Vagina (tissue), 2 donors: Measurements from ENCODE around the gene RPIA. TPM values are rescaled to one million over a fixed set of nuclear protein-coding genes. Genes with fewer than 3 reads are reported as not detected.

Experiments
- DNase-seq, 2 donors: peaks; one replicate each; pipeline ENCODE4 v3.0.0-alpha.2; 2017; ENCODE audit errors: extremely low spot score in 2 of 2
- H3K27ac ChIP-seq: fragments of 200-600 bp; sonication (generic); one replicate; pipeline ENCODE4 v1.5.1; 2019
- H3K27me3 ChIP-seq: fragments of 200-600 bp; sonication (generic); one replicate; pipeline ENCODE4 v1.5.1; 2019
- H3K36me3 ChIP-seq, 2 donors: fragments of 200-600 bp; sonication (generic); one replicate each; pipeline ENCODE4 v1.5.1; 2017 to 2019
- H3K4me1 ChIP-seq: fragments of 200-600 bp; sonication (generic); one replicate; pipeline ENCODE4 v1.5.1; 2019
- H3K4me3 ChIP-seq, 2 donors: fragments of 200-600 bp; sonication (generic); 1 replicate in 1 of 2; 2 replicates in 1 of 2; pipeline ENCODE4 v1.5.1; 2016 to 2019
- H3K9me3 ChIP-seq: fragments of 200-600 bp; sonication (generic); one replicate; pipeline ENCODE4 v1.5.1; 2019
- CTCF ChIP-seq, 3 experiments: fragments of 450-650 bp in 2 of 3; fragments of 200-600 bp in 1 of 3; sonication (generic) in 1 of 3; IDR thresholded peaks; one replicate each; pipeline ENCODE4 v1.5.1; 2017 to 2019; ENCODE audit warnings: antibody characterized with exemption in 3 of 3, mild to moderate bottlenecking in 2 of 3, moderate library complexity in 2 of 3
- POLR2A ChIP-seq, 2 donors: fragments of 450-650 bp; IDR thresholded peaks; one replicate each; pipeline ENCODE4 v1.6.1; 2017; ENCODE audit warnings: antibody characterized with exemption in 2 of 2, mild to moderate bottlenecking in 2 of 2, moderate library complexity in 2 of 2
- POLR2AphosphoS5 ChIP-seq, 2 donors: sonication (generic); formaldehyde crosslinking; IDR thresholded peaks; one replicate each; pipeline ENCODE4 v1.9.0; 2017; ENCODE audit warnings: antibody characterized with exemption in 2 of 2, mild to moderate bottlenecking in 2 of 2, low read depth in 1 of 2; ENCODE audit not compliant: insufficient read depth in 1 of 2
- intact Hi-C: fragments of 100-400 bp; cut with DNase I; formaldehyde crosslinking; loops from one replicate; pipeline ENCODE4 v1.15.1; 2023
- total RNA-seq: library from RNA; depleted of rRNA; stranded (reverse); fragments of >200 nt; gene quantifications from one replicate; pipeline ENCODE4 v1.2.3, GENCODE V29; 2016

The RPIA gene
- total RNA-seq, 1 donor from 2014 or later: 10.8 TPM

- intact Hi-C loops: no loop called here
- Histone ChIP-seq H3K36me3 (peaks cover 0 to 19% of the 10 kb centered on the region in 2 donors), H3K9me3 (no peaks in the 10 kb centered on the region), H3K27ac (no peak overlapping the region), H3K4me1 (peaks cover 10% of the 10 kb centered on the region), H3K27me3 (no peaks in the 10 kb centered on the region), H3K4me3 (no peak overlapping the region)
- TF ChIP-seq CTCF (IDR thresholded peaks at IDR 0.05) (no peak), POLR2AphosphoS5 (IDR thresholded peaks at IDR 0.05; ENCODE audit: insufficient read depth in 1 of 2, low read depth in 1 of 2) (no peak), POLR2A (IDR thresholded peaks at IDR 0.05) (no peak)
- DNase-seq: no peak
These were observed 6.5 kb downstream of the RPIA start for GRCh38 chr2:88698027-88698413.

GRCh38 chr2:88698498-88699233, 7.2 kb downstream of the RPIA start:
- no peaks in the 10 kb centered on the region for H3K9me3 ChIP-seq
- H3K27ac ChIP-seq: no peak overlapping the region
- H3K27me3 ChIP-seq: no peaks in the 10 kb centered on the region
- peaks cover 0 to 26% of the 10 kb centered on the region in 2 donors for H3K36me3 ChIP-seq
- intact Hi-C loops: no loop called here
- TF ChIP-seq CTCF (IDR thresholded peaks at IDR 0.05) (no peak), POLR2AphosphoS5 (IDR thresholded peaks at IDR 0.05; ENCODE audit: insufficient read depth in 1 of 2, low read depth in 1 of 2) (no peak), POLR2A (IDR thresholded peaks at IDR 0.05) (no peak)
- H3K4me1 ChIP-seq: peaks cover 4% of the 10 kb centered on the region
- no peak overlapping the region for H3K4me3 ChIP-seq
- no peak for DNase-seq

- Histone ChIP-seq H3K27me3 (no peaks in the 10 kb centered on the region), H3K36me3 (peaks cover 0 to 11% of the 10 kb centered on the region in 2 donors), H3K4me3 (no peak overlapping the region), H3K27ac (no peak overlapping the region), H3K9me3 (no peaks in the 10 kb centered on the region), H3K4me1 (peaks cover 3% of the 10 kb centered on the region)
- intact Hi-C loops: no loop called here
- no peak for DNase-seq
- TF ChIP-seq POLR2AphosphoS5 (IDR thresholded peaks at IDR 0.05; ENCODE audit: insufficient read depth in 1 of 2, low read depth in 1 of 2) (no peak), CTCF (IDR thresholded peaks at IDR 0.05) (no peak), POLR2A (IDR thresholded peaks at IDR 0.05) (no peak)
These were observed 15.5 kb downstream of the RPIA start for GRCh38 chr2:88707003-88707402.

- peaks cover 8% of the 10 kb centered on the region for H3K4me1 ChIP-seq
- no peak overlapping the region for H3K4me3 ChIP-seq
- intact Hi-C loops: no loop called here
- H3K9me3 ChIP-seq: no peaks in the 10 kb centered on the region
- TF ChIP-seq CTCF (IDR thresholded peaks at IDR 0.05) (no peak), POLR2AphosphoS5 (IDR thresholded peaks at IDR 0.05; ENCODE audit: insufficient read depth in 1 of 2, low read depth in 1 of 2) (no peak), POLR2A (IDR thresholded peaks at IDR 0.05) (no peak)
- no peaks in the 10 kb centered on the region for H3K36me3 ChIP-seq
- no peaks in the 10 kb centered on the region for H3K27me3 ChIP-seq
- H3K27ac ChIP-seq: no peak overlapping the region
- DNase-seq: no peak
These were observed 17.7 kb downstream of the RPIA start for GRCh38 chr2:88709181-88709631.

GRCh38 chr2:88711289-88711688, 19.8 kb downstream of the RPIA start:
- TF ChIP-seq POLR2A (IDR thresholded peaks at IDR 0.05) (no peak), POLR2AphosphoS5 (IDR thresholded peaks at IDR 0.05; ENCODE audit: insufficient read depth in 1 of 2, low read depth in 1 of 2) (no peak), CTCF (IDR thresholded peaks at IDR 0.05) (no peak)
- H3K4me3 ChIP-seq: no peak overlapping the region
- H3K27me3 ChIP-seq: no peaks in the 10 kb centered on the region
- no peaks in the 10 kb centered on the region for H3K36me3 ChIP-seq
- DNase-seq: no peak
- intact Hi-C loops: no loop called here
- peaks cover 8% of the 10 kb centered on the region for H3K4me1 ChIP-seq
- H3K27ac ChIP-seq: no peak overlapping the region
- H3K9me3 ChIP-seq: no peaks in the 10 kb centered on the region
